Hematopoietic multipotent progenitor cell treated with erythropoietin and hydrocortisone succinate and interleukin-3 and kit ligand, for 17 days (in vitro differentiated cells): Measurements from ENCODE around the gene DPY30.
A peak's percentile ranks its signal among the peaks of the same experiment; 100 is the strongest.
"Not testable (repeated sequence)": the region's sequence is repeated elsewhere in the genome, so short reads cannot be mapped to it uniquely, and the experiment has no call there.

Experiments
- DNase-seq: peaks from one replicate; pipeline ENCODE4 v3.0.0-alpha.2; 2015; ENCODE audit warnings: low spot score

DPY30 gene

DNA sequence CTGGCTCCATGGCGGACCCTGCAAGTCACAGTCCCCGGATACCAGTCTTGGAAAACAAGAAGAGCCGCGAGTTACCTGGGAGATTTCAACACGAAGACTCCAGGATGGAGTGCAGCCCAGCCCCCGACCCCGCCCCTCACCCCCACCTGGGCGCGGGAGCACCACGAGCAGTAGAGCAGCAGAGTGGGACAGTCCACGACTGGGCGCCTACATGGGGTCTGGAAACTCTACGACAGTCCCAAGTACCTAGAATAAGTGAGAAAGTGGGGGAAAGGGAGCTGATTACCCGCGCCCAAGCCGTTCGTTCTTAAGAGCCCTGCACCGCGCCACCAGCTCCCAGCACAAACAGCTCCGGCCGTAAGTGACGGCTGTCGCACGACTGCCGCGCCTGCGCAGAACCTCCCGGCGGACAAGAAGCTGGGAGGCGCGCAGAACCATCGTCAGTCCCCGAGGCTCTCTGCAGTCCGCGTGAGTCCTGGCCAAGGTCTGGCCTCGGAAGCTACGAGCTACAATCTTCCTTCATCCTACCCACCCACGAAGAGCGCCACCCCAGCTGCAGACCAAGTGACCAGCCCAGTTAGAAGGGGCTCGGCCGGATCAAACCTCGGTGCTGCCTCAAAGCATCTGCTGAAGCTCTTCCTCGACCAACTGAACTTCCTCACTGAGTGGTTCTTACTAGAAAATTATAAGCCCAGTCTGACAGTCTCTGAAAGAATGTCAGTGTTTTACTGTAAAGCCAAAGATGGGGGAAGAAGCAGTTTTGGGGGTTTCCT is at the start of gene DPY30:
Gene DPY30, minus strand, starts transcription at position 359 of the 773 bp plus-strand sequence. Its CDS starts 349 bp downstream, at position 10.
- DNase-seq, result peak; percentile 94

DNA sequence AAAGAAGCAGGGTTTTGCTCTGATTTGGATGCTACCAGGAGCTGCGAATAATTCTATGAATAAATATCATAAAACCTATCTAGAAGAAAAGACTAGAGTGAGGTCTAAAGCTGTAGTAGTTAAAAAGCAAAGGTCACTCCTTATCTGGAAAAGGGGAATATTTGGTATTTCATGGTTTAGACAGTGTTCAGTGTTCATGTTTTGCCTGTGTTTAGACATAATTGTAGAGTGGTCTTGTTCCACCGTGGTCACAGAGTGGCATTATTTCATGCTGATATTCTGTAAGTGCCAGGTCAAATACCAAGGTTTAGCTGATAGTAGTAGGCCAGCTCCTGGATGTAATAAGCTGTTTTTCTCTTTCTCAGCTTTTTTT is 34.5 kb upstream of the DPY30 start:
- no peak for DNase-seq

DNA sequence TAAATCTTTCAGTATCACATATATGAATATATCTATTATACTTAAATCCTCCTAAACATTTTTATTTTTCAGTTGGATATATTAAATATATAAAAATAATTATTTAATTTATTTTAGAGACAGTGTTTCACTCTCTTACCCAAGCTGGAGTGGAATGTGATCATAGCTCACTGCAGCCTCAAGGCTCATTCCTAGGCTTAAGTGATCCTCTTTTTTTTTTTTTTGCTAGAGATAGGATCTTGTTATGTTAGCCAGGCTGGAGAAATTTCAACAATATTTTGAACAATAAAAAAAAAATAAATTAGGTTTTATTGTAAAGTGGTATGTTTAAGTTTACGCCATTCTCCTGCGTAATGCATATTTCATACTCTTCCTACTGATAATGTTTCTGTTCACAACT is 27.9 kb upstream of the DPY30 start:
- no peak for DNase-seq

DNA sequence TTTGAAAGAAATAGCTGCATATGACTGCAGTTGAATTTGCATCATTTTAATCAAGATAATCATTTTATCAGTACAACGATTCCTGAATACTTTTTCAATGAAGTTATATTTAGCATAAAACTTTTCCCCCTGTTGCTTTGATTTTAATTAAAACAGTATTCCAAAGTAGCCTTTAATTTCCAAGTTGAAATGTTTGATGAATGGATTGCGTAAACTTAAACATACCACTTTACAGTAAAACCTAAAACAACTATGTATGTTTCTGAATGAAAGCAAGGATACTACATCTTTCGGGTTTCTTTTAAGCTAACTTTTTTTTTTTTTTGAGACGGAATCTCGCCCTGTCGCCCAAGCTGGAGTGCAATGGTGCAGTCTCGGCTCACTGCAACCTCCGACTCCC is 25.1 kb upstream of the DPY30 start:
- DNase-seq, result no peak

DNA sequence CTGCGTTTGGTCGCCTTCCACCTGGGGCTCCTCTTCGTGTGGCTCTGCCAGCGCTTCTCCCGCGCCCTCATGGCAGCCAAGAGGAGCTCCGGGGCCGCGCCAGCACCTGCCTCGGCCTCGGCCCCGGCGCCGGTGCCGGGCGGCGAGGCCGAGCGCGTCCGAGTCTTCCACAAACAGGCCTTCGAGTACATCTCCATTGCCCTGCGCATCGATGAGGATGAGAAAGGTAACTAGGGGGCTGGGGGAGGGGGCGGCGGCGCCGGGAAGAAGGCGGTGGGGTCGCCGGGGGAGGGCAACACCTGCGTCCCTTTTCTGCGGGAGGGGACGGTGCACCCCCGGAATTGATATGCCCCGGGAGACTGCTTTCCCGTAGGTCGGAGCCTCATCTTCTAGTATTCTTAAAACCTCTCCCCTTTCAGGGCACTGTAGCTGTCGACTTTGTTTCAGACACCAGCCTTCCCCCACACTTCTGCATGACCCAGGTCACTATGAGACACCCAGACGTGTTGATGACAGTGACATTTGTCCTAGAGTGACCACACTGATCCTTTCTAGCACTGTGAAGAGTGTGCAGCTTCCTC is 24.5 kb upstream of the DPY30 start:
- DNase-seq, result peak; percentile 57

DNA sequence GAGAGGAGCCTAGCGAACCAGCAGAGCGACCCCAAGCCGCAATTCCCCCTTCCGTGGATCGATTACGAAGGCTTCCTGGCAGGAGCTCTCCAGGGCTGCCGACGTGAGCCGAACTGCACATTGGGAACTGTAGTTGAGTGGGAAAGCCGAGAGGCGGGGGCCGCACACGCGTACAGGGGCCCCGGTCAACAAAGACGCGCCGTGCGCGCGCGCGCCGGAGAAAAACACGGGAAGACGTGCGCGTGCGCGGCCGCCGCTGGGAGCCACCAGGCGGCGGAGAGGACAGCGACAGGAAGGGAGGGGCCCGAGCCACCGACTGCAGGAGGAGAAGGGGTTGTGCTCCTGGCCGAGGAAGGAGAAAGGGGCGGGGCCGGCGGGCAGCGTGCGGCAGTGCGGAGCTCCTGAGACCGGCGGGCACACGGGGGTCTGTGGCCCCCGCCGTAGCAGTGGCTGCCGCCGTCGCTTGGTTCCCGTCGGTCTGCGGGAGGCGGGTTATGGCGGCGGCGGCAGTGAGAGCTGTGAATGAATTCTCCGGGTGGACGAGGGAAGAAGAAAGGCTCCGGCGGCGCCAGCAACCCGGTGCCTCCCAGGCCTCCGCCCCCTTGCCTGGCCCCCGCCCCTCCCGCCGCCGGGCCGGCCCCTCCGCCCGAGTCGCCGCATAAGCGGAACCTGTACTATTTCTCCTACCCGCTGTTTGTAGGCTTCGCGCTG is 23.9 kb upstream of the DPY30 start, which contains the start of gene SPAST:
Gene SPAST, plus strand, starts transcription at position 247 of the 711 bp plus-strand sequence. Its CDS starts 276 bp downstream, at position 523.
- peak; percentile 97 for DNase-seq

DNA sequence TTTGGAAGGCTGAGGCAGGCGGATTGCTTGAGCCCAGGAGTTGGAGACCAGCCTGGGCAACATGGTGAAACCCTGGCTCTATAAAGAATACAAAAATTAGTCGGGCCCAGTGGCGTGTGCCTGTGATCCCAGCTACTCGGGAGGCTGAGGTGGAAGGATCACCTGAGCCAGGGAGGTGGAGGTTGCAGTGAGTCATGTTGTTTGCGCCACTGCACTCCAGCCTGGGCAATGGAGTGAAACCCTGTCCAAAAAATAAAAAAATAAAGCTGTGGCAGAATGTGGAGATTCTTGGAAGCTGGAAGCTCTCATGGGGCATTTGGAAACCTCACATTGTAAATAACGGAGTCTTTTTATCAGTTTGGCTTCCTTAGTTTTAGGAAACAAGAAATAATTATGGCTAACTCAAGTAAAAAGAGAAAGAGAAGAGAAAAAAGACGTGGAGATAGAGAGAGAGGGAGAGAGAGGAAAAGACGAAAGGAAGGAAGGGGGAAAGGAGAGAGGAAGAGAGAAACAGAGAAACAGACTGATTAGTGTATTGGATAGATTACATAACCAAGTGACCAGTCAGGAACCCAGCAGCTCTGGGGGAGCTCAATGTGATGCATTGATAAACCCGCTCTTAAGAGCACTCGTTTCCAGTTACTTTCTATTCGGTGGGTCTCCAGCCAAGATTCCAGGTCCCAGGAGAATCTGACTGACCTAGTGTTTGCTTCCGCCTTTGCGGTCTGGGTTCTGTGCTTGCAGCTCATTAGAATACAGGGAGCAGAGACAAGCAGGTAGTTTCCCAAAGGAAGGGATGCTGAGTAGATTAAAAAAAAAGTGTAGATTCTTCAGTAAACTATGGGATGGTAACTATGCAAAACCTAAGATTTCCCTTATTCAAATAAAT is 22.6 kb upstream of the DPY30 start:
- DNase-seq, result peak; percentile 56

DNA sequence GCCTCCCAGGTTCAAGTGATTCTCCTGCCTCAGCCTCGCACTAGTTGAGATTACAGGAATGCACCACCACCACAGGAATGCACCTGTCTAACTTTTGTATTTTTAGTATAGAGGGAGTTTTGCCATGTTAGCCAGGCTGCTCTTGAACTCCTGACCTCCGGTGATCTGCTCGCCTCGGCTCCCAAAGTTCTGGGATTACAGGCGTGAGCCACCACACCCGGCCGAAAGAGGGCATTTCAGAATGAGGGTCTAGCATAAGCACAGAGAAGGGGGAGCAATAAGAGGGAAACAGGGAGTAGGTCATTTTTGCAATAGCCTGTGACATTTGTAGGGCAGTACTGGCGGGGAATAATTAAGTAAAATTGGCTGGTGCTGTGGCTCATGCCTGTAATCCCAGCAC is 21.8 kb upstream of the DPY30 start:
- DNase-seq, result no peak

DNA sequence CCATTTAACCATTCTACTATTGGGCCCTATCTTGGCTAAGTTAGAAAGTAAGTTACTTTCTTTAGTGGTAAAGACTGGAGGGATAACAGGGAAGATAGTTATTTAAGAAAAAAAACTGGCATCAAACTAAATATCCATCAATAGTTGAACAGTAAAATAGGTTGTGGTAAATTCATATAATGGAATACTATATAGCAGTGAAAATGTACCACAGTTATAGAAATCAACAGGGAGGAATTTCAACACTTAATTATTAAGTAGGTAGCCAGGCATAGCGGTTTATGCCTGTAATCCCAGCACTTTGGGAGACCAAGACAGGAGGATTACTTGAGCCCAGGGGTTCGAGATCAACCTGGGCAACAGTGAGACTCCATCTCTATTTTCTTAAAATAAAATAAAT is 20.7 kb upstream of the DPY30 start:
- no peak for DNase-seq

DNA sequence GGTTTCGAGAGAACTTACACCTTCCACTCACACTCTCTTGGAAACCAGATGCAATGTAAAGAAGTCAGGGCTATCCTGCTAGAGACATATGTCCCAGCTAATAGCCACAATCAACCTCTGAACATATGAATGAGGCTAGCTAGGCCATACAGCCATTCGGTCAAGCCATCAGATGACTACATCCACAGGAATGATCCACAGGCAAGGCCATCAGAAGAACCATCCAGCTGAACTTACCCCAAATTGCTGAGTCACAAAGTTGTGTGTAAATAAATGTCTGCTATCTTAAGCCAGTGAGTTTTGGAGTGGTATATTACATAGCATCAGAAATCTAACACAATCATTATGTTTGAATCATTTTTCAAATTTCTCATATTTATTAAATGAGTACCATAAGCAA is 18.5 kb upstream of the DPY30 start:
- peak; percentile 76 for DNase-seq

DNA sequence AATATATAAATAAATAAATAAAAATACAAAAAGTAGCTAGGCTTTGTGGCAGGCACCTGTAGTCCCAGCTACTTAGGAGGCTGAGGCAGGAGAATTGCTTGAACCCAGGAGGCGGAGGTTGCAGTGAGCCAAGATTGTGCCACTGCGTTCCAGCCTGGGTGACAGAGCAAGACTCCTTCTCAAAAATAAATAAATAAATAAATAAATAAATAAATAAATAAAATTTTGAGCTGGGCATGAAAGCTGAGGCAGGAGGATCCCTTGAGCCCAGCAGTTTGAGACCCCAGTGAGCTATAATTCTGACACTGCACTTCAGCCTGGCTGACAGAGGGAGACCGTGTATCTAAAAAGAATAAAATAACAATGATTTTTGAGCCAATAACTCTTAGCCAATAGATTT is 15.0 kb upstream of the DPY30 start:
- DNase-seq, result not testable (repeated sequence)

DNA sequence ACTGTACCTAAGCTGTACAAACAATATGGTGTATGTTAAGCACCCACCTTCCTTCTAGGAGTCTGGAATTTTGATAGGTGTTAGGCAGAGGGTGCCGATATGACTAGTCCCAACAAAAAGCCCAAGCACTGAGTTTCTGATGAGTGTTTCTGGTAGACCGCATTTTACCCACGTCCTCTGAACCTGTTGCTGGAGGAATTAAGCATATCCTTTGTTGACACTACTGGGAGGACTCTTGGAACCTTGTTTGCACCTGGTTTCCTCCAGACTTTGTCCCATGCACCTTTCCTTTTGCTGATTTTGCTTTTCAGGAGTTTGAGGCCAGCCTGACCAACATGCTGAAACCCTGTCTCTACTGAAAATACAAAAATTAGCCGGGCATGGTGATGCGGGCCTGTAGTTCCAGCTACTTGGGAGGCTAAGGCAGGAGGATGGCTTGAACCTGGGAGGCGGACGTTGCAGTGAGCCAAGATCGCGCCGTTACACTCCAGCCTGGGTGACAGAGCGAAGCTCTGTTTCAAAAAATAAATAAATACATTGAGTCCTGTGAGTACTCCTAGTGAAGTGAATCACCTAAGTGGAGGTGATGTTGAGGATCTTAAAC is 12.3 kb upstream of the DPY30 start:
- no peak for DNase-seq

DNA sequence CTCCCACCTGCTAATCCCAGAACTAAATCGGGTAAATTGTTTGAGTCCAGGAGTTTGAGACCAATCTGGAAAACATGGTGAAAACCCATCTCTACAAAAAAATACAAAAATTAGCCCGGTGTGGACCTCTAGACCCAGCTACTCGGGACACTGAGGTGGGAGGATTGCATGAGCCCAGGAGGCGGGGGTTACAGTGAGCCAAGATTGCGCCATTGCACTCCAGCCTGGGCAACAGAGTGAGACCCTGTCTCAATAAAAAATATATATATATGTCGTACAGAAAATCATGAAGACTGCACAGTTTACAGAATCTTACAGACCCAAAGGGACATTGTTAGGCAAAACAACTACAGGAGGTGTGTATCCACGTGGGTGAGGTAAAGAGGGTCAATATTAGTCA is 4.0 kb upstream of the DPY30 start:
- no peak for DNase-seq

DNA sequence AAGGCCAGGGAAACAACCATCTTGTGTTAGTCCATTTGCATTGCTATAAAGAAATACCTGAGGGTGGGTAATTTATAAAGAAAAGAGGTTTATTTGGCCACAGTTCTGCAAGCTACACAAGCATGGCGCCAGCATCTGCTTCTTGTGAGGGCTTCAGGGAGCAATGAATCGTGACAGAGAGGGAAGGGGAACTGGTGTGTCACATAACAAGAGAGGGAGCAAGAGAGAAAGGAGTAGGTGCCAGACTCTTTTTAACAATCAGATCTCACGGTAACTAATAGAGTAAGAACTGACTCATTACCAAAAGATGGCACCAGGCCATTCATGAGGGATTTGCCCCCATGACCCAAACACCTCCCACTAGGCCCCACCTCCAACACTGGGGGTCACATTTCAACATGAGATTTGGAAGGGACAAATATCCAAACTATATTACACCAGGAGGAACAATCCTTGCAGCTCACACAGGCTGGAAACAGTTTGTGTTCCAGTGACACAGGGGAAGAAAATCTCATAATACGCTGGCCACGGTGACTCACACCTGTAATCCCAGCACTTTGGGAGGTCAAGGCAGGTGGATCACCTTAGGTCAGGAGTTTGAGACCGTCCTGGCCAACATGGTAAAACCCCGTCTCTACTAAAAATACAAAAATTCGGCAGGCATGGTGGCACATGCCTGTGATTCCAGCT is 5.3 kb downstream of the DPY30 start:
- not testable (repeated sequence) for DNase-seq

DNA sequence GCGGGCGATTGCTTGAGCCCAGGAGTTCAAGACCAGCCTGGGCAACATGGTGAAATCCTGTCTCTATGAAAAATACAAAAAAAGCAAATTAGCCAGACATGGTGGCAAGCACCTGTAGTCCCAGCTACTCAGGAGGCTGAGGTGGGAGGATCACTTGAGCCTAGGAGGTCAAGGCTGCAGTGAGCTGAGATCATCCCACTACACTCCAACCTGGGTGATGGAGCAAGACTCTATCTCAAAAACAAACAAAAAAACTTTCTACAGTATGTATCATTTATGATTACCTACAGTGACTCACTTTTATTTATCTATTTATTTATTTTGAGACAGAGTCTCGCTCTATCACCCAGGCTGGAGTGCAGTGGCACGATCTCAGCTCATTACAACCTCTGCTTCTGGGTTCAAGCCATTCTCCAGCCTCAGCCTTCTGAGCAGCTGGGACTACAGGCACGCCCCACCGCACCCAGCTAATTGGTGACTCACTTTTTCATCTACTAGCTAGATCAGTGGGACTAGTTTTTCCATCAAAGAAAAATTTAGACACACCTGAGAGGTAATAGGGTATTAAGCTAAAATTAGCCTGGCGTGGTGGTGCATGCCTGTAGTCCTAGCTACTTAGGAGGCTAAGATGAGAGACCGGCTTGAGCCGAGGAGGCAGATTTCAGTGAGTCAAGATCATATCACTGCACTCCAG is 20.7 kb downstream of the DPY30 start:
- not testable (repeated sequence) for DNase-seq

DNA sequence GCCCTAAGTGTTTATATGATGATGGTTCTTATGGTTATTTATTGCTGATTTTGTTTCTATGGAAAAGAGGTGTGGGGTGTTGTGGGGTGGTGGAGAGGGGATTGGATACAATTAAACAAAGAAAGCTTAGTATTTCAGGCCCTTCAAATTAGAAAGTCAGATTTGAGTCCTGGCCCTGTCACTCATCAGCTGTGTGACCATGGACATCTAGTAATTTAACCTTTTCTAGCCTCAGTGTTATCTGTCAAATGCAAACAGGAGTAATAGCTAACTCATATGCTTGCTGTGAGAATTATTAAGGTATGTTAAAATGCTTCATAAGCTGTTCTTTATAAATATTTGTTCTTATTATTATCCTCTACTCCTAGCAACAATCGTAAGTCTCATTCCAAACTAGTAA is 26.7 kb downstream of the DPY30 start:
- DNase-seq, result no peak

DNA sequence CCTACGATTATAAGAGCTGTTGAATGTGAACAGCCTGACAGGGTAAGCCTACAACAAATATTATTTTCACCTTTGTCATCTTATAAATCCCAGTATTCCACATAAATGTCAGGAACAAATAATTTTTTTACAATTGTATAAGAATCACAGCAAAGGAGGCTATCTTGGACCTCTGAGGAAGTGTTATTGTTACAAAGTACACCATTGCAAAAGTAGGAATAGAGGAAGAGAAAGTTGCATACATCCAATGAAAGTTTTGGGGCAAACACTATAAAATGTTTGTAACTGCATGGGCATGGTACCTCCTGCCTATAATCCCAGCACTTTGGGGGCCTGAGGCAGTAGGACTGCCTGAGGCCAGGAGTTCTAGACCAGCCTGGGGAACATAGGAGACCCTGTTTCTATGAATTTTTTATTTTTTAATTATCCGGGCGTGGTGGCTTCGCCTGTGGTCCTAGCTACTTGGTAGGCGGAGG is 28.1 kb downstream of the DPY30 start:
- DNase-seq, result no peak

DNA sequence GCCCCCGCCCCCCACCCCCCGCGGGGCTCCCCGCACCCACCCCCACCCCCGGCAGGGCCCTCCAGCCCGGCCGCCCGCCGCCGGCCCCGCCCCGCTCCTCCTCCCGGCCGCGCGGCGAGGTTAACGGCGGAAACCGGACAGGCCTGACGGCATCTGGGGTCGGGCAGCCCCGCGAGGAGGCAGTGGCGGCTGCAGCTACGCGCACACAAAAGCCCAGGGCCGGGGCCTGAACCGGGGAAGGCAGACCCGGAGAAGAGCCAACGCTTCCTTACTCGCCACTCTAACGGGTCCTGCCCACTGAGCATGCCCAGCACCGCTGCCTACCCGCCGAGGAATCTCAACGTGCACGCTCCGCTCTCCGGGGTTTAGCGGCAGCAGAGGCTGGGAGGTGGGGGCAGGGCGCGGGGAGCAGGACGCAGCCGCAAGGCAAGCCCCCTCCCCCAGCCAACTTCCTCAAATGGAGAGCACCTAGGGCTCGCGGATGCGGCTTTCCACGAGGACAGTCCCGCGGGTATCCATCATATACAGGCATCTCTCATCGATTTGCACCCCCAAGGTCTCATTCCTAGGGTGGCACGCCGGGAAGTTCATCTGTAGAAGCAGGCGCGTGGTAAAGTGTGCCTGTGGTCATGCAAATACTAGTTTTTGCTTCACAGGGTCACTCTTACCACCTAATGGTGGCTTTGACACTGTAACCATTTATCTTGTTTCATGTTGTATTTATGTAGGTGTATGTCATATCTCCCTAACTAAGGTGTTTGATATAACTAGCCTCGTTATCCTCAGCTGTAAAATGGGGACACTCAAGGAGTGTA is 28.7 kb downstream of the DPY30 start, which contains the start of gene MEMO1:
Gene MEMO1, minus strand, starts transcription at position 339 of the 815 bp plus-strand sequence. CDS start 761 bp downstream, outside the sequence.
- peak; percentile 73 for DNase-seq

DNA sequence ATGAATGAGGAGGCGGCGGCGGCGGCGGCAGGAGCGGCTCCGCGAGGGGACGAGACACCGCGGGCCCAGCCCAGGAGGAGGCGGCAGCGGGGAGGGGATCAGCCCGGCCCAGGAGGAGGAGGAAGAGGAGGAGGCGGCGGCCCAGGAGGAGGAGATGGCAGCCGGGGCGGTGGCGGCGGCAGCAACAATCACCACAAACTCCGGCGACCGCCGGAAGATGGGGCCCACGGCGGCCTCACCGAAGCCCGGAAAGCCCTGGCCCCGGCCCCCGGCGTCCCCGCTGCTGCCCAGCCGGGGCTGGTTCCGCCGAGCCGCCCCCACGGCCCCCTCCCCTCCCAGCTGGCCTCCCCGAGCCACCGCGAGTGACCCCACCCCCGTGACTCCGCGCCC is 29.3 kb downstream of the DPY30 start:
- peak; percentile 64 for DNase-seq
